Muscle of leg (tissue), 11 donors: ENCODE results near the gene CCNL2. TPM values are rescaled to one million over a fixed set of nuclear protein-coding genes. Genes with fewer than 3 reads are reported as not detected.
"Not testable (repeated sequence)": the region's sequence is repeated elsewhere in the genome, so short reads cannot be mapped to it uniquely, and the experiment has no call there.

ENCODE experiments used
- DNase-seq: peaks from one replicate; pipeline ENCODE4 v3.0.0; 2013
- H3K27ac ChIP-seq: one replicate; pipeline ENCODE4 v1.5.1; 2013; ENCODE audit warnings: mild to moderate bottlenecking, low read length, control low read depth
- H3K27me3 ChIP-seq: one replicate; pipeline ENCODE4 v1.6.1; 2013; ENCODE audit warnings: low read length; ENCODE audit not compliant: control insufficient read depth, insufficient read depth
- H3K36me3 ChIP-seq: one replicate; pipeline ENCODE4 v1.6.1; 2013; ENCODE audit warnings: low read length; ENCODE audit not compliant: control insufficient read depth, insufficient read depth
- H3K4me1 ChIP-seq: one replicate; pipeline ENCODE4 v1.6.1; 2013; ENCODE audit warnings: low read length; ENCODE audit not compliant: control insufficient read depth, insufficient read depth
- H3K4me3 ChIP-seq: one replicate; pipeline ENCODE4 v1.5.1; 2013; ENCODE audit warnings: low read length, control low read depth
- H3K9me3 ChIP-seq: replicated peaks from 2 replicates; pipeline ENCODE4 v1.6.1; 2013; ENCODE audit warnings: low read depth, low read length; ENCODE audit not compliant: control insufficient read depth
- WGBS: methylation state at CpG from one replicate; pipeline ENCODE4 v1.1.5; 2013; ENCODE audit warnings: missing lambda C conversion rate; ENCODE audit not compliant: insufficient coverage; 5-methylcytosine and 5-hydroxymethylcytosine counted together
- polyA plus RNA-seq, 8 donors: library from polyadenylated mRNA; unstranded; fragments of 120-200 nt; gene quantifications; one replicate each; pipeline versions ENCODE4 v1.2.1 to v1.2.3, GENCODE V29; 2013; ENCODE audit warnings: inconsistent platforms in 1 of 8, low replicate concordance in 1 of 8; ENCODE audit not compliant: insufficient read length in 8 of 8, insufficient read depth in 1 of 8
- total RNA-seq: library from RNA; stranded (reverse); fragments of 120-200 nt; gene quantifications from one replicate; pipeline ENCODE4 v1.2.4, GENCODE V29; 2013

Gene CCNL2
- total and polyA plus RNA-seq, 9 donors, result 101 to 205 (median 150) TPM

GRCh38 chr1:1374589-1374928 lies 24.6 kb downstream of the CCNL2 start:
- peak; percentile 41 for DNase-seq
- no peaks in the 10 kb centered on the region for H3K27me3 ChIP-seq
- peaks cover 31% of the 10 kb centered on the region for H3K4me1 ChIP-seq
- peaks cover 15% of the 10 kb centered on the region for H3K36me3 ChIP-seq
- WGBS, result under 1% methylated on average over 24 of the region's 24 CpGs
- no peaks in the 10 kb centered on the region for H3K9me3 ChIP-seq
- H3K4me3 ChIP-seq, result peak overlapping the region; percentile 97
- H3K27ac ChIP-seq, result peak overlapping the region; percentile 87

- Histone ChIP-seq H3K4me1 (peaks cover 31% of the 10 kb centered on the region), H3K9me3 (no peaks in the 10 kb centered on the region), H3K4me3 (peak overlapping the region; percentile 97), H3K36me3 (peaks cover 15% of the 10 kb centered on the region), H3K27ac (no peak overlapping the region), H3K27me3 (no peaks in the 10 kb centered on the region)
- DNase-seq, result no peak
- WGBS, result 52% methylated on average over 48 of the region's 52 CpGs
Observed at GRCh38 chr1:1373815-1374588, 25.1 kb downstream of the CCNL2 start.

- Histone ChIP-seq H3K9me3 (no peaks in the 10 kb centered on the region), H3K36me3 (peaks cover 15% of the 10 kb centered on the region), H3K4me3 (no peak overlapping the region), H3K4me1 (peaks cover 31% of the 10 kb centered on the region), H3K27me3 (no peaks in the 10 kb centered on the region), H3K27ac (no peak overlapping the region)
- no peak for DNase-seq
- WGBS, result 82% methylated on average over 23 of the region's 26 CpGs
Observed at GRCh38 chr1:1373051-1373814, 25.9 kb downstream of the CCNL2 start.

DNA sequence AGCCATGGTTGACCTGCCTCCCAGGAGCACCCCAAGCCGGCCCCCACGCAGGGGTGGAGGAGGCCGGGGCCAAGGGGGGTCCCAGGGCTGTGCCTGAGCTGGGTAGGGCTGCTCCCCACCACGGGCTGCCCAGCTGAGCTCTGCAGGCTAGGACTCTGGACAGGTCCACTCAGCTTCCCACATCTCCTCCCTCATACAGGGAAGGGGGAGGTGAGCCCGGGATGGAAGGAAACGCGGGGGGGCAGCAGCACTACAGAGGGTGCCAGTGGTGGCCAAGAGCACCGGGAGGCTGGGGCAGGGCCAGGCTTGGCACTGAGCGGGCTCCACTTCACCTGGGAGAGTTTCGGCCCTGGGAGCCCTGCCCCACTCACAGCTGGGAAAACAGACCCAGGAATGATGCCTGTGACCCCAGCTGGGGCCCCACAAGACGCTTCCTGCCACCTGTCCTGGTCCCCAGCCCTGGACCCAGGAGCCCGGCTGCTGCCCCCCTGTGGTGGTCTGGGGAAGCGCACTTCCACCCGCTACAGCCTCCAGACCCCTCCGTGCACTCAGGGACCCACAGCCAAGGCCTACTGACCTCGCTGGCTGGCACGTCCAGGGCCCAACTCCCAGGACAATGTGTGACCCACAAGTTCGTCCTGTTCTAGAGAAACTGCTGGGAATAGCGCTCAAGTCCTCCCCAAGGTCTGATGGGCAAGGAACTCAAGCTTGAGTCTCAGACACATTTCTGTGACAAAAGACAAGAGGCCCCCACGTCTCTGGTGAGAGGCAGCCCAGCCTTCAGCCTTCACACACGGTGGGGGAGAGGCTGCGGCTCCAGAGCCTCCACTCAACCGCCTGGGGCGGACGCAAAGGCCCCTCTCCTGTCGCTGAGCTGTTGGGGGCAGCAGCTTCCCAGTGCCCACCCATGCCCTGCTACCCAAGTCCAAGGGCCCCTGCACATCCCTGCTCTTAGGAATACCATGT lies 27.1 kb downstream of the CCNL2 start:
- 37% methylated on average over 24 of the region's 26 CpGs for WGBS
- peak; percentile 57 for DNase-seq
- peaks cover 15% of the 10 kb centered on the region for H3K36me3 ChIP-seq
- no peaks in the 10 kb centered on the region for H3K9me3 ChIP-seq
- no peaks in the 10 kb centered on the region for H3K27me3 ChIP-seq
- H3K4me1 ChIP-seq, result peaks cover 31% of the 10 kb centered on the region
- no peak overlapping the region for H3K4me3 ChIP-seq
- H3K27ac ChIP-seq, result no peak overlapping the region

- DNase-seq, result no peak
- Histone ChIP-seq H3K4me1 (peaks cover 31% of the 10 kb centered on the region), H3K36me3 (peaks cover 15% of the 10 kb centered on the region), H3K4me3 (no peak overlapping the region), H3K27me3 (no peaks in the 10 kb centered on the region), H3K27ac (no peak overlapping the region), H3K9me3 (no peaks in the 10 kb centered on the region)
- 68% methylated on average over 4 of the region's 12 CpGs for WGBS
Observed at GRCh38 chr1:1371364-1371745, 27.8 kb downstream of the CCNL2 start.

DNA sequence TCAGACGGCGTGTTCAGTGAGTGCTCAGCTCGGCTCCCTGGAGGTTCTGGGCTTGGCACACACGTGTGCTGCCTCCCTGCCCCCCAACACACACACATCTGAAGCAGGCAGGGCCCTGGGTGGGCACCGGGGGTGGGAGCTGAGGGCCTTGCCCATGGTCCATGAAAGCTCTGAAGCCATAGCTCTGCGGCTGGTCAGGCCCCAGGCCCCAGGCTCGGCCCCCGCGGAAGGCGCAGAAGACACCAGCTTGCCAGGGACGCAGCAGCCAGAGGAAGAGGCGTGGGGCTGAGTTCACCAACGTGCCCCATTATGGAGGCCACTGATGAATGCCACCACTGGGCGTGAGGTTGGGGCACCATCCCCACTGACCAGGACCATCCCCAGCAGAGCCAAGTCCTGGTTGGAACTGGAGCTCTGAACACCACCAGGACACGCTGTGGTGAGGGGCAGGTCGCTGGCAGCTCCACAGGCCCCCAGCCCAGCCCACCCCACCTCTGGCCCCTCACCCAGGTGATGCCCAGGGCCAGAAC lies 28.3 kb downstream of the CCNL2 start:
- H3K9me3 ChIP-seq, result peaks cover 4% of the 10 kb centered on the region
- no peak for DNase-seq
- peaks cover 15% of the 10 kb centered on the region for H3K36me3 ChIP-seq
- H3K4me3 ChIP-seq, result no peak overlapping the region
- no peak overlapping the region for H3K27ac ChIP-seq
- no peaks in the 10 kb centered on the region for H3K27me3 ChIP-seq
- peaks cover 27% of the 10 kb centered on the region for H3K4me1 ChIP-seq
- 85% methylated on average over 14 of the region's 16 CpGs for WGBS

GRCh38 chr1:1370094-1370493 lies 29.0 kb downstream of the CCNL2 start:
- not testable (repeated sequence) for H3K9me3 ChIP-seq, DNase-seq, H3K27me3 ChIP-seq, H3K4me3 ChIP-seq, H3K27ac ChIP-seq
- WGBS, result 91% methylated on average over 11 of the region's 14 CpGs
- peaks cover 15% of the 10 kb centered on the region for H3K36me3 ChIP-seq
- H3K4me1 ChIP-seq, result peaks cover 25% of the 10 kb centered on the region

DNA sequence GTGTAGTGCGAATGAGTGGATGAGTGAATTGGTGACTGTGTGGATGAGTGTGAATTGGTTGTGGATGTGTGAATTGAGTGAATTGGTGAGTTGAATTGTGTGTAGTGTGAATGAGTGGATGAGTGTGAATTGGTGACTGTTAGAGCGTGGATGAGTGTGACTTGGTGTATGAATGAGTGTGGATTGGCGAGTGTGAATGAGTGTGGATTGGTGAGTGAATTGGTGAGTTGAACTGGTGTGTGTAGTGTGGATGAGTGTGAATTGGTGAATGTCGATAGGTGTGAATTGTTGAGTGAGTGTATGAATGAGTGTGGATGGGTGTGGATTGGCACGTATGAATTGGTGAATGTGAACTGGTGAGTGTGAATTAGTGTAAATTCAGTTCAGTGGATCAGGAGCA lies 31.8 kb downstream of the CCNL2 start:
- Histone ChIP-seq H3K27ac (no peak overlapping the region), H3K27me3 (no peaks in the 10 kb centered on the region), H3K9me3 (peaks cover 4% of the 10 kb centered on the region), H3K4me1 (peaks cover 11% of the 10 kb centered on the region), H3K36me3 (peaks cover under 1% of the 10 kb centered on the region), H3K4me3 (no peak overlapping the region)
- DNase-seq, result no peak
- 92% methylated on average over 4 of the region's 5 CpGs for WGBS

GRCh38 chr1:1366699-1367066 lies 32.5 kb downstream of the CCNL2 start:
- Histone ChIP-seq H3K9me3 (peaks cover 4% of the 10 kb centered on the region), H3K36me3 (no peaks in the 10 kb centered on the region), H3K27me3 (no peaks in the 10 kb centered on the region), H3K27ac (no peak overlapping the region), H3K4me3 (no peak overlapping the region), H3K4me1 (peaks cover 11% of the 10 kb centered on the region)
- WGBS, result 93% methylated on average over 3 of the region's 3 CpGs
- DNase-seq, result no peak
